Omental fat pad (tissue), 4 donors: ENCODE measurements around the gene FANCE. TPM values are rescaled to one million over a fixed set of nuclear protein-coding genes. Genes with fewer than 3 reads are reported as not detected.

Experiments used
- ATAC-seq: fragments of 150-250 bp; one replicate; pipeline ENCODE4 v1.9.1; 2016; ENCODE audit warnings: mild to moderate bottlenecking, moderate library complexity; ENCODE audit not compliant: low FRiP score
- DNase-seq: peaks from one replicate; pipeline ENCODE4 v3.0.0-alpha.2; 2019; ENCODE audit warnings: low spot score
- CTCF ChIP-seq, 3 donors: fragments of 450-650 bp; IDR thresholded peaks; one replicate each; pipeline ENCODE4 v1.5.1; 2016 to 2017; ENCODE audit warnings: antibody characterized with exemption in 3 of 3, mild to moderate bottlenecking in 3 of 3, moderate library complexity in 2 of 3
- total RNA-seq, 4 donors: library from RNA; depleted of rRNA; stranded (reverse); fragments of >200 nt; gene quantifications; one replicate each; pipeline ENCODE4 v1.1.0, GENCODE V29; 2016

FANCE gene
- total RNA-seq, 4 donors from 2014 or later = 1.9 to 9.6 (median 5.4) TPM

- no peak for TF ChIP-seq CTCF (IDR thresholded peaks at IDR 0.05)
- no peak for DNase-seq
- ATAC-seq = no peak
Observed at GRCh38 chr6:35483893-35484645, 31.9 kb downstream of the FANCE start.

- TF ChIP-seq CTCF (IDR thresholded peaks at IDR 0.05) = no peak
- peak; percentile 2 for ATAC-seq
- DNase-seq = no peak
Observed at GRCh38 chr6:35484921-35485392, 32.8 kb downstream of the FANCE start.

- TF ChIP-seq CTCF (IDR thresholded peaks at IDR 0.05) = no peak
Observed at GRCh38 chr6:35485402-35485877, 33.3 kb downstream of the FANCE start.

GRCh38 chr6:35486005-35486925 lies 34.1 kb downstream of the FANCE start:
- ATAC-seq = peak; percentile 80
- TF ChIP-seq CTCF (IDR thresholded peaks at IDR 0.05) = no peak
- DNase-seq = no peak

More at GRCh38 chr6:35485402-35485877, 33.3 kb downstream of the FANCE start:
- DNase-seq (no peak), ATAC-seq (peak; percentile 43)

GRCh38 chr6:35487658-35488516 lies 35.7 kb downstream of the FANCE start:
- DNase-seq (no peak), ATAC-seq (peak; percentile 18)
- TF ChIP-seq CTCF (IDR thresholded peaks at IDR 0.05) = no peak

- ATAC-seq (no peak), DNase-seq (no peak)
- no peak for TF ChIP-seq CTCF (IDR thresholded peaks at IDR 0.05)
Observed at GRCh38 chr6:35488517-35488862, 36.4 kb downstream of the FANCE start.
